HG03196 (cell line): Measurements from ENCODE around the gene MDN1.

Source experiments
- ATAC-seq: cut with Tn5 transposase; IDR thresholded peaks from one replicate; pipeline ENCODE4 v1.9.1; 2021; ENCODE audit not compliant: unreplicated experiment

The MDN1 gene

DNA sequence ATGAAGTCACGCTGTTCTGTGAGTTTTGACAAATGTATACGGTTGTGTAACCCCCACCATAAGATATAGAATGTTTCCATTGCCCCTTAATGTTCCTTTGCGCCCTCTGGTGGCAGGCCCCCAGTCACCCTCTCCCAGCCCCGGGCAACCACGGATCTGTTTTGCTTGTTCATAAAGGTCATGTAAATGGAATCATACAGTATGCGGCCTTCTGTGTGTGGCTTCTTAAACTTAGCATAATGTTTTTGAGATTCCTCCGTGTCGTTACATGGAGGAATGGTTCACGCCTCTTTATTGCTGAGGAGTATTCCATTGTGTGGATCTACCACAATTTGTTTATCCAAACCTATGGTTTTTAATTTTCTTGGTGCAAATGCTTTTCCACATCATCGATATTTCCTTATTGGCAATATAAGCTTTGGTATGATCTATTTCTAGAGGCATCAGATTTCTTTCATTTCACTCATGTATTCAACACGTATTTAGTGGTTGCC lies 209.4 kb downstream of the MDN1 start:
- peak; percentile 48 for ATAC-seq

DNA sequence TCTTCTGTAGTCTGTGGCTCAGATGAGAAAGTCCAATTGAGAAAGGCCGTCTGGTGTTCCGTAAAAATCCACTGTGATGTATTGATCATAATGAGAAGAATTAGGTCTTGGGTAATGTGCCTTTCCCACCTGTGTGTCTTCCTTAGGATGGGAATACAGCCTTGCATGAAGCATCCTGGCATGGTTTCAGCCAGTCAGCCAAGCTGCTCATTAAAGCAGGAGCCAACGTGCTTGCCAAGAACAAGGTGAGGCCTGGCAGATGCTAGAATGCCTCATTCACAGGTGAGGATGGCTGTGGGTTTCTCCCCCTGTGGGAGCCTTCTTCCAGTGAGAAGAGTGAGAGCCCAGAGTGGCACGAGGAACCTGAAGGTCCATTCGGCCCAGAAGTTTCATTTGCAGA lies 213.7 kb downstream of the MDN1 start:
- ATAC-seq = no peak

DNA sequence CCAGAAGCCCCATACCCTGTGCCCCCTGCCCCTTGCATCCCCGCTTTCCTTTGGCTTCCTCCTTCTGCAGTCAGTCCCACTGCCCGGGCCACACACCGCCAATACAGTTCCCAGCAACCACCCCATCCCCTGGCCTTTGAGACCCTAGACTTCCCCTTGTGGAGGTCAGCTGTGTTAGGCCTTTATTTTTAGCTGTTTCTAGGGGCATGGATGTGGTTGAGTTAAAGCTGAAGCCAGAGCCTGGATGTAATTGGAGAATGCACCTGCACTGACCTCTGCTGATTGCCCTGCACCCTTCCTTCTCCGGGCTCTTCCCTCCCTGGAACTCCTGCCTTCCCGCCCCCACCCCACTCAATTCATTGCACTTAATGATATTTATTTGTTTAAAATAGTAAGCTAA lies 214.9 kb downstream of the MDN1 start:
- ATAC-seq = no peak

- no peak for ATAC-seq
Measured at GRCh38 chr6:89602166-89602565, 217.4 kb downstream of the MDN1 start.

DNA sequence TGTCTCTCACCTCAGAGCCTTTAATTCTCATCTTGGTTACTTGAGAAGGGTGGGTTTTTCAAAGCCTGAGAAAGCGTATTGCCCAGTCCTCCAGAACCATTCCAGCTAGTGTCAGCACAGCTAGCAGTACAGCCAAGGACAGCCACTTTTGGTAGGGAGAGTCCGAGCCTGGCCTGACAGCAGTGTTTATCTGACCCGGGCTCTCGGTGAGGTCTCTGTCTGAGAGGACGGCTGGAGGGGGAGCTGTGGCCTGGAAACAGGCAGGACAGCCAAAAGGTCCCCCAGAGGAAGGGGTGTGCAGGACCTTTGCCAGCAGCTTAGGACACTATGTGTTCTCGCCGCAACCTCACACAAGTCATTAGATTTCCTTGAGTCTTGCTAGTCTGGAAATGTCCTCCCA lies 219.9 kb downstream of the MDN1 start:
- no peak for ATAC-seq

GRCh38 chr6:89597988-89598387 lies 221.6 kb downstream of the MDN1 start:
- no peak for ATAC-seq

- ATAC-seq = no peak
Measured at GRCh38 chr6:89597372-89597771, 222.2 kb downstream of the MDN1 start.

DNA sequence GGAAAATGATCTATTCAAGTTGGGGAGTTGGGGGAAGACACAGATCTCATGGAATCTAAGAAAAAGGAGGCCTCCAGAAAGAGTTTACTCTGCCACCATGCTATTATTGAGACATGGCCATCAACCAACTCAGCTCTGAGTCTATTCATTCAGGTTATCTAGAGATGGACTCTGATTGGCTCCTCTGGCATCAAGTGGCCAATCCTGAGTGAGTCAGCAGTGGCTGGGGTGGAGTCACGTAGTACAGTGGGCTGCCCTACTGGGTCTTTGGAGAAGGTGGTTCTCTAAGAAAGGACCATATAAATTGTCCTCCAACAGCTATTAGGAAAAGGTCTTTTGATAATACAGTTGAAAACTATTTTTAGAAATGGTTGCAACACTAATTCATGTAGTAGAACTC lies 223.1 kb downstream of the MDN1 start:
- no peak for ATAC-seq

DNA sequence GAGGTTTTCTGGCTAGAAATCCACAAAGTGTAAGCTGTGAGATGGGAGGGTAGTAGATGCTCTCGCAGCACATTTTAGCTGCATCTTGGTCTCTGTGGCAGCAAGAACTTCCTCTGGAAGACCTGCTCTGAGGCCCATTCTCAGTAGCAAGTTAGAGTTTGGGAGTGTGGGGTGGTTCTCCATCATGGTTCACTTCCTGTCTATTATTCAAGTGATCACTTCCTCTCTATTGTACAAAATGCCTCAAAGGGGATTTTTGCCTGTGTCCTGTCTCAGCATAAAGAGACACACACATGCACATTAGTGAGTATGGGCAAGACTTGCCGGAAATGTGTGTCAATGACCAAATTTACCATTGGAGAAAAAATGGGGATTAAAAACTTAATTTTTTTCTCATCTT lies 223.5 kb downstream of the MDN1 start:
- peak; percentile 83 for ATAC-seq
